ENCODE measurements around the gene CH25H.
"Not testable (repeated sequence)": the region's sequence is repeated elsewhere in the genome, so short reads cannot be mapped to it uniquely, and the experiment has no call there.

The CH25H gene

GRCh38 chr10:89228146-89228545, 21.0 kb upstream of the CH25H start:
- no peak for DNase-seq

GRCh38 chr10:89226891-89227290, 19.8 kb upstream of the CH25H start:
- no peak for DNase-seq

- no peak for DNase-seq
Measured at GRCh38 chr10:89224739-89225443, 17.8 kb upstream of the CH25H start.

DNA sequence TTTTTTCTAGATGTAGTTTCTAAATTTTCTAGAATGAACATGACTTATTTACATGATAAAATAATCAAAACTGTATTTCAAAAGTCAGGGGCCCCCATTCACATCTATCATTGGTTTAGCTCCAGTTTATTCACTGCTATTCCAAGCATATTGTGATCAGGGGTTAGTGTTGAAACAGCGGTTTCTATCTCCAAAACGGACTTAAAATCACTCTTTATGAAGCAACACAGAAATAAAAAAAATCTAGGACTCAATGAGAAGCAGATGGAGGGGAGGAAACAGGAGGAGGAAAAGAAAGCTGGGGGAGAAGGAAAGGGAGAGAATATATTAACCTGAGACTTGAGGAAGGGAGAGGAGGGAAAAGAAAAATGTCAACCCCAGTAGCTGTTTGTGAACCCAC, 14.8 kb upstream of the CH25H start:
- DNase-seq, result no peak

- no peak for DNase-seq
Measured at GRCh38 chr10:89219513-89220218, 12.5 kb upstream of the CH25H start.

DNA sequence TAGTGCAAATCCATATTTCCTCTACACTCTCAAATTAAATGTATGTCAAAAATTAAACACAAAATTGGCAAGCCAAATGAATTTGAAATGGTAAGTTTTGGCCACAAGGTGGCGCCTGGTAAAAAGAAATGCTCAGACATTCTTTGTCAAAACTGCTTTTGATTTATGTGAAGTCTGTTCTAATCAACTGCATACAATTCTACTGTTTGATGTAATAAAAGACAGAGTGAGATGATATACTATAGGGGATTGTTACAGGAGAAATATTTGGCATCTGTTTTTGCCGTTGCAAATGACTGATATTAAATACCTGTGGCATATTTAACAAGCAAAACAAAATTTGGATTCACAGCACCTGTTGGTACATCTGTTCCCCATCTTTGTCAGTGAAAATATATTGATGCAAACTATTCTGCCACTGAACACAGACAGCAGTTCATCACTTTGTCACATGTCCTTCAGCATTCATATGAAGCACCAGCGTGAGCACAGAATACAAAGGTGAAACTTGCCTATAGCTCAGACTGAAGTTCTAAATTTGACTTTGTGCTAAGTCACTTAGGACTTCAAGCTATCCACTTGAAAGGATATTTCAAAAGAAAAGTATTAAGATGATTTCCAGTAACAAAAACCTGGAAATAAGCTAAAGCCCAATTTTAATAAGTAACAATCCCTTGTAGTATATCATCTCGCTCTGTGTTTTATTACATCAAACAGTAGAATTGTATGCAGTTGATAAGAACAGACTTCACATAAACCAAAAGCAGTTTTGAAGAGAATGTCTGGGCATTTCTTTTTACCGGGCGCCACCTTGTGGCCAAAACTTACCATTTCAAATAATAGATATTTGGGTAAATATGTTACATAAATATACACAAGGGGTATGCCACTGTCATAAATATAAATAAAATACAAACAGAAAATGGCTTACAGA, 10.2 kb upstream of the CH25H start:
- peak; percentile 46 for DNase-seq

GRCh38 chr10:89216056-89216455, 8.9 kb upstream of the CH25H start:
- no peak for DNase-seq

GRCh38 chr10:89215511-89215910, 8.4 kb upstream of the CH25H start:
- no peak for DNase-seq

- DNase-seq, result no peak
Measured at GRCh38 chr10:89214566-89215165, 7.5 kb upstream of the CH25H start.

DNA sequence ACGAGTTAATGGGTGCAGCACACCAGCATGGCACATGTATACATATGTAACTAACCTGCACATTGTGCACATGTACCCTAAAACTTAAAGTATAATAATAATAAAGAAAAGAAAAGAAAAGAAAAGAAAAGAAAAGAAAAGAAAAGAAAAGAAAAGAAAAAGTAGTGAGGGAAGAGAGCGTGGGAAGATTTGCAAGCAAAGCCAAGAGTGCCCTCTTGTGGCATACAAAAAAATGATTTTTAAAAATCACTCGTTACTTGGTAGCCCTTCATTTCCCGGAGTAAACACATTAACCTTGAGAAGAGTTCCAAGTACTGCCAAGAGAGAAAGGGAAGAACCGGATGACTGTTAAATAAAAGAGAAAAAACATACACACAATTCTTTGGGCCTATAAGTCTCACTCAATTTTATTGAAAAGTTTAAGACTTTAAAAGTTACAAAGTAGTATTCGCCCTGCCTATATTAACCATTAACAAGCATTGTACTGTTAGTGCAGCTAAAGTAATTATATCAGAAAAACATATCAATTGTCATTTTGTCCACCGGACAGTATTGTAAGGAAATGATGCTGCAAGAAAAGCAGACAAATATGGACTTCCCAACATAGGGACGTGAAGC, 6.2 kb upstream of the CH25H start:
- DNase-seq, result no peak

GRCh38 chr10:89210794-89211425, 3.8 kb upstream of the CH25H start:
- DNase-seq, result no peak

DNA sequence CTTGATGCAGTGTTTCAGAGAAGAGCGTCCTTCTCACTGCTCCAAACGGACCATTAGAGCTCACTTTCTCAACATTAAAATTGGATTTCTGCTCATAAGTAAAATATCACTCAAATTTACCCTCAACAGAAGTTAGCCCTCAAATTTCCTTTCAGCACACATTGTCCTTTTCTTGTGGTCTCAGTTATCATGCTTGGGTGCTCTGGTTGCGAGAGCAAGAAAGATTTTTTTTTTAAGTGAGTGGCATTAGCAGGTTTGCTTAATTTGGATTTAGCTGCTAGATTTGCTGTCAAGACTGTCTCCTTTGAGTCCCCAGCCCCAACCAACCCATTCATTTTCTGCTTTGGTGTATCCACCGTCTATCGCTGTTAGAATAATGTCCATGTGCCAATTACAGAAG, 2.6 kb upstream of the CH25H start:
- no peak for DNase-seq

DNA sequence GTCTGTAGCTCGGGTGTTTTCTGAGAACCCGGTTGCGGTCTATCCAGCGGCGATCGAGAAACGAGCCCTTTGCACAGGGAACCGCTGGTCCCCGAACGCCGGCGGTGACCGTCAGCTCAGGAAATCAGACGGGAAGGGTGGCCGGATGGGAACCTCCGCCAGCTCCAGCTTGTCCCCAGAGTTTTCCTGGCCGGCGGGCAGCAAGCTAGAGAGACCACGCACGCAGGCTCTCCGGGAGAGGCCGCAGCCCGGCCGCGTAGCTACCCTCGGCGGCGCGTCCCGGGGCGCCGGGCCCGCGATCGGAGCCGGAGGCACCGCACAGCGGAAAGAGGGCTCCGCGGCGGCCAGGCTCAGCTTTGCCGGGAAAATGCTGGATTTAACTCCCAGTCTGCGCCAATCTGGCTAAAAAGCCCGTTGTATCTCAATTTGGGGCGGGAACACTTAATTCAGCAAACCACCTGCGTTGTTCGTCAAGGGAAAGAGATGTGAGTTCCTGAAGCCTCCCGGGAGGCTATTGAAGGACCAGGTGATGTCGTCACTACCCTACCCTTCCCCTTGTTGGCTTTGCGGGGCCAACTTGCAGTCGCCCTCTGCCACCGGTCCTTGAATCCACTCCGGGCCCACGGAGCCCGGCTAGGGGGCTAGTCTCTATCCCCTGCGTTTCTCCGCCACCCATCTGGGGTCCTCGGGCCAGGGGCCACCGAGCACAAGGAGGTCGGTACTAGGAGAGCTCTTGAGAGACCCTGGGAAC, 859 bp upstream of the CH25H start:
- DNase-seq, result no peak

DNA sequence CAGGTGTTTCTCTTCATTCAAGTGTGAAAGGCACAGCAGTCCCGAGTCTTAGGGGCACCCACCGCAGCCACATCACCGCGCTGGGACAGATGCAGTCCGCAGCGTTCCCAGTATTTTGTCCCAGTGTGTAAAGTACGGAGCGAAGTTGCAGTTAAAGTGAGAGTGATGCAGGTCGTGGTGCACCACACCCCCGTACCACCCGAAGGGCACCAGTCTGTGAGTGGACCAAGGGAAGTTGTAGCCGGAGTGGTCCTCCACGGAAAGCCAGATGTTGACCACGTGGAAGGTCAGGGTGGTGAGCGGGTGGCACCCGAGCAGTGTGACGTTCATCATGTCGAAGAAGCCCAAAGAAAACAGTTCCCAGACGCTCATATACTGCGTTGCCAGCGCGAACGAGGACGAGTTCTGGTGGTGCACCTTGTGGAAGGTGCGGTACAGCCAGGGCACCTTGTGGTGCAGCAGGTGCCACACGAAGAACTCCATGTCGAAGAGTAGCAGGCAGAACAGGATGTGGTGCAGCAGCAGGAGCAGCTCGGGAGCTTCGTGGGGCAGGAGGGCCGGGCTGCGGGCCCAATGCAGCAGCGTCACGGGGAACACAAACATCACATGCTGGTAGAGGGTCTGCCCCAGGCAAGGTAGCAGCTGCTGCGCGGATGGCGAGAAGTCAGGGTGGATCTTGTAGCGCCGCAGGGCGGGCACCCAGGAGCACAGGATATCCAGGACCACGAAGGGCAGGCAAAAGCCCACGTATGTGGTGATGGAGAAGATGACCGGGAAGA, 526 bp downstream of the CH25H start:
- peak; percentile 25 for DNase-seq

GRCh38 chr10:89204621-89205185, 2.4 kb downstream of the CH25H start:
- DNase-seq, result no peak

GRCh38 chr10:89203237-89203636, 3.9 kb downstream of the CH25H start:
- DNase-seq, result no peak

DNA sequence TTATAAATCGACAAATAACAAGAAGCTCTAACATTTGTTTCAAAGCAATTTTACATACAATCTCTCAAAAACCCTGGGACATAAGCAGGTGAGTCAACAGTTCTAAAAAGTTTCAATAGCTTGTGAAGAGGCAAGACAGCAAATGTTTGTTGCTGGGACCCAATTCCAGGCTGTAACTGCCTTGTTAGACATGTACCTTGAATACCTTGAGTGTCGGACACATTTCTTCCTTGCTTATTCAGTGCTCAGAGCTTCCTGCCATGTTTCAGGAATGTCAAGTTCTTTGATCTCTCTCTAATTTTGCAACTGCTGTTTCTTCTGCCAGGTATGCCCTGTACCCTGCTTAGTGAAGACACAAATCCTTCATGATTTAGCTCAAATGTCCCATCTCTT, 5.1 kb downstream of the CH25H start:
- DNase-seq, result no peak

DNA sequence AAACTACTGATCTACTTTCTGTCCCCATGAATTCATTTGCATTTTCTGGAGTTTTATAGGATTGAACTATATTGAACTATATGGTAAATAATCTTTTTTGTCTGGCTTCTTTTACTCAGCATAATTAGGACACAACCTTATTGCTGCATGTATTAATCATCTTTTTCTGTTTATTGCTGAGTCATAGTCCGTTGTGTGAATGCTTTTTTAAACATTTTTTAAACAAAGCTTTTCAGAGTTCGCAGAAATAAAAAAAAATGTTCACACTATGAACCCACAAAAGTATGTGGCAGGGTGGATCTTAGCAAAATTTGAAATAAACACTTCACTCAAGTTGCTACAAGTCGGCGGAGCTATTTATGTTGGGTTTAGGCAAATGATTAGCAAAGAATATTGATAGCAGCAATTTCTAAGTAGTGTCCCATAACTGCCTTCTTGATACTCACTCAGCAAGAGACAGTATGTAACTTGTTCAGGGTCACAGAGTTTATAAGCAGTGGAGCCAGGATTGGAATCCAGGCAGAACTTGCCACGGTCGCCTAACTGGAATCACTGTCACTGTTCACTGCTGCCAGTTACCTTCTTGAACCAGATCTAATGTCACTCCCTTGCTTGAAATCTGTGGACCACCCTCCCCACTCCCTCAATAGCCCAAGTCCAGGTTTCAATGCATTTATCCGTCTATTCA, 5.6 kb downstream of the CH25H start:
- DNase-seq, result no peak

GRCh38 chr10:89197473-89197872, 9.6 kb downstream of the CH25H start:
- DNase-seq, result no peak

GRCh38 chr10:89191301-89191700, 15.8 kb downstream of the CH25H start:
- not testable (repeated sequence) for DNase-seq
